ENCODE data around the gene ANKRD55.
"Not testable (repeated sequence)": the region's sequence is repeated elsewhere in the genome, so short reads cannot be mapped to it uniquely, and the experiment has no call there.

Gene ANKRD55

DNA sequence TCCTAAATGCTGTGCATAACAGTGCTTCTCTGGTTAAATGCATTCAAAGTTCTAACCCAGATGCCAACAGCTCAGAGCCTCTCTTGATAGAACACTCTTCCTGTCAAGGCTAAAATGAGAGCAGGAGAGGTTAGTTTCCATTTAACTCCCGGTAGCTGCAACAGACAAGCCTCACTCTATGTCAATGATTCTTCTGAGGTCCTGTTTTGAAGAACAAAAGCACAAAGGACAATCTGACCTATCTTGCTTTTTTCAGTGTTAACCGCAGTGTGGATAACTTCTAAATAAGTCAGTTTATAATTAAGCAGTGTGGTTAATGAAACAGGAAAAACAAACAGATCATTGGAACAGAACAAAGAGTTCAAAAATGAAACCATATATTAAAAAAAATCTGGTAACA, 80.7 kb downstream of the ANKRD55 start:
- in situ Hi-C loops (cut with MboI; ENCODE audit: low sequenced_read_pairs), result no loop called here

DNA sequence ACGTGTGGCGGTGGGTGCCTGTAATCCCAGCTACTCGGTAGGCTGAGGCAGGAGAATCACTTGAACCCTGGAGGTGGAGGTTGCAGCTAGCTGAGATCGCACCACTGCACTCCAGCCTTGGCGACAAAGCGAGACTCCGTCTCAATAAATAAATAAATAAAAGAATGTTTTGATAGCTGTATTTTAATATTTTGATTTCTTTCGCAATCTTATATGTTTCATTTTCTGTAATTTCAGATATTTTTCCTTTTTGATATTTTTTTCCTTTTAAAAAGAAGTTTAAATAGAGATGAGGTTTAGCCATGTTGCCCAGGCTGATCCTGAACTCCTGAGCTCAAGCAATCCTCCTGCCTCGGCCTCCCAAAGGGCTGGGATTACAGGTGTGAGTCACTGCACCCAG, 82.4 kb downstream of the ANKRD55 start:
- in situ Hi-C loops (cut with MboI; ENCODE audit: low sequenced_read_pairs), result not testable (repeated sequence)

DNA sequence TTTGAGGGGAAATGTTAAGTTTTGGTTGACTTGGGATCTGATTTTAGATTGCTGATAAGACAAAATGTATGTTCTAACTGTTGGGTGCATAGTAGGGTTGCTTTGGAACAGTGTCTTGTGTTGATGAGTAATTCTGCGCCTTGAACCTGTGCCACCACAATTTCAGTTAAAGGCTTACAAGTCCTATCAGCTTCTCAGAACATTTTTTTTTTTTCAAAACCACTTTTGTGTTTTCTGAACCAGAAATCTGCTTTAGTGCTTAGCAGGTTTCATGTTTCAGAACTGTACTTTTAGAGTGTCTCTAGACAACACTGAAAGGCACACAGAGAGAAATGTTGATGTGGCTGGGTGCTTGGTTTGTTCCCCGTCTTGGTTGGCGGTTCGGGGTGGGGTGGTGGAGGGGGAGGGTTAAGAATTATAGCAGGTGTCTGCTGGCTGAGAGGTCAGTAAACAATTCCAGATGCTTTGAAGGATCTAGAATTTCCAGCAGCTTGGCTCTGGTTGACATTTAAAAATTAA, 84.6 kb downstream of the ANKRD55 start:
- in situ Hi-C loops (cut with MboI; ENCODE audit: low sequenced_read_pairs), result no loop called here

DNA sequence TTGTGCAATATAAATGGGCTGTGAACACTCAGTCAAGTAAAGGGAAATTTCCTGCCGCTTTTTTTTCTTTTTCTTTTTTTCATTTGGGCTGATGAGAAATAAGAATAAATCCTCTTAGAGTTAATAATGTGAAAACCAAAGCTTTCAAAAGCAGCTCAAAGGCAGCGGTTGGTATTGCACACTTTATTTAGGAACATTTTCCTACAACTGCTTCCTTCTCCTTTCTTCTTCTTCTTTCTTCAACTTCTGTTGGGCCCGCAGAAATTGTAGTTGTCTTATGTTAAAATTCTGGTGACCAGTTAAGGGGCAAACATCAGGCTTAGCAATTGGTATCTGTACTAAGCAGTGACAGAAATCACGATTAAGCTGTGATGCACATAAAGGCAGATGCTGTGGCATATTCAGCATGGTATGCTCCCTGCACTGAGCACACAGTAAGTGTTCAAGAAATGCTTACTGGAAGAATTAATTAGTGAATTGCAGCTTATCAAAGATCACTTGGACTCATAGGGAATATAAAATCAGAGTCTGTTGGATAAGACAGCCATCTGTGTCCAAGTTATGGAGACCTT, 85.4 kb downstream of the ANKRD55 start:
- in situ Hi-C loops (cut with MboI; ENCODE audit: low sequenced_read_pairs), result no loop called here

DNA sequence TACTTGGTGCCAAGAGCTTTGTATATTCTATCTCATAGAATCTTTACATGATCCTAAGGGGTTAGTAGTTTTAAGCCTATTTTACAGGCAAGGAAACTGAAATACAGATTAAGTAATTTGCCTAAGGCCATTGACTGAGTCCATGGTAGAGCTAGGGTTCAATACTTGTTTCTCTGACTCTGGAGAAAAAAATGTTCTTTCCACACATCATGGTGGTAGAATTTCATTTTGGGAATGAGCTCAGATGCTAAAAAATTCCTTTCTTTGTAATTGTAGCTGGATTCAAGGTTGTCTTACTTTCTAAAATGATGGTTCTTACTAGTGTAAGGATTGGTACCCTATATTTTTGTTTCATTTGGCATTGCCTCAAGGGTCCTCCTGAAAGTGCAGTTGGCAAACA, 86.0 kb downstream of the ANKRD55 start:
- in situ Hi-C loops (cut with MboI; ENCODE audit: low sequenced_read_pairs), result no loop called here

DNA sequence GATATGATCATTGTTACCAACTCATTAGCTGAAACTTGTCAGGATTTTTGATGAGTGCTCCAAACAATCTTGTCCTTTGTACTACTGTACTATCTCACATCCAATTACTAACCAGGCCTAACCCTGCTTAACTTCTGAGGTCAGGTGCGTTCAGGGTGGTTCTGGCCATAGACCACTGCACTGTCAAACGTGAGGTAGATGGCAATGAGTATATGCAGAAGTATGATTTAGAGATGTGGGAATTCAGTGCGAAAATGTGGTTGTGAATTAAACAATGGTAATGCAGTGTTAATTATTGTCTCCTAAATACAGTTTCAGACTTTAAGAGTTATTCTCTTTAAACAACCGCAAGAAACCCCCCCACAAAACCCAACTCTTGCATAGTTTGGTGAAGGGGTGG, 86.5 kb downstream of the ANKRD55 start:
- in situ Hi-C loops (cut with MboI; ENCODE audit: low sequenced_read_pairs), result no loop called here

DNA sequence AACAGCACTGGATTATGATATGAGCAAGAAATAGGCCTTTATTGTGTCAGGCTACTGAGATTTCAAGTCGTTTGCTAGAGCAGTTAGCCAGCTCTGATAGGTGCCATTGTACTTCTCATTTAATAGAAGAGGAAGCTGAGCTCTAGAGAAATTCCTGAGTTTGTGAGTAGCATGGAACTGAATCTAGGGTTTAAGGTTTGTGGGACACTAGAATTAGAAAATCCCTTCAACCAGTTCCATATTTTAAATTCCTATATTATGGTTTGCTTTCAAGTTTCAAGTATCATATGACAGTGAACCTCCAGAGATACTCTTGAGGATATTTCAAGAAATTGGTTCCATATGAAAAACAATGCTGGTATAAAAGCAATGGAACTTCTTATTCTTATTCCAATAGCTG, 87.6 kb downstream of the ANKRD55 start:
- in situ Hi-C loops (cut with MboI; ENCODE audit: low sequenced_read_pairs), result no loop called here

DNA sequence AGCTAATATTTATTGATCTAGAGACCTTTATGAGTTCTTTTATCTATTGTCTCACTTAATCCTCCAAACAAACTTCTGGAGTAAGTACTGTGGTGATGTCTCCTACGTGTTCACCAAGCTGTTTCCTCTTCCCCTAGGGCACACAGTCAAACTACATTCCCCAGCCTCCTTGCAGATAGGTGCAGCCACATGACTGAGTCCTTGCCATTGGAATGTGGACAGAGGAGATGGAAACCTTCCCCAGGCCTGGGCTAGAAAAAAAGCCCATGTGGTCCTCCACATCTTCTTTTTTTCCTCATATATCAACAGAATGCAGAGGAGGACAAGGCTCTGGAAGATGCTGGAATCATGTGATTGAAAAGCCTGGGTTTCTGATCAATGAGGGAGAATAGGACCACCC, 88.0 kb downstream of the ANKRD55 start:
- in situ Hi-C loops (cut with MboI; ENCODE audit: low sequenced_read_pairs), result no loop called here

DNA sequence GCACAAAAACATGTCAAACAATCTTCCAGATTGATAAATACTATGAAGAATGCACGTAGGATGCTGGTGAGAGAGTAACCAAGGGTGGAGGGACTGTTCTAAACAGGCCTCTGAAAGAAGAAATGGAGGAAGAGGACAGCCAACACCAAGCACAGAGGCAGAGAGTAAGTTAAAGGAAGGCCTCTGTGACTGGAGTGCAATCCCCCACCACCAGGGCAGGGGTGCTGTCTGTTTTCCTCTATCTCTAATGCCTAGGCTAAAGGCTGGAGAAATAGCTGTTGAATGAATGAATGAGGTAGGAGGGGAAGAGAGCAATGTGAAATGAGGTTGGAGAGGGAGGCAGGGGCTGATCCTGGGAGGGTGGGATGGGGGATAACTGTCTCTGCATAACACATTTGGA, 88.9 kb downstream of the ANKRD55 start:
- in situ Hi-C loops (cut with MboI; ENCODE audit: low sequenced_read_pairs), result no loop called here

DNA sequence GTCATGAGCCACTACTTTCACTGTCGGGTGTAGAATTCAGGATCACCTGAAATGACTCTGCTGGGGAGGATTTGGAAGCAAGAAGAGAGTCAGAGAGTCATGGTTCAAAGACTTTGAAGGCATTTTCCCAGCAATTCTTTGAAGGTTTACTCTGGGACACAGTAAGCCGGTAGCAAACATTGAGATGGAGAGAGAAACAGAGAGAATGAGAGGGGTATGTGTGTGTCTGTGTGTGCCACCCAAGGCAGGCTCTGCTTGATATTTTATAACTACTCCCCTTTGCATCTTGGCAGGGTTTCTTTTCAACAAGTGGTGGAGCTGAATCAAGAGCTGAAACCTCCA, 89.8 kb downstream of the ANKRD55 start:
- in situ Hi-C loops (cut with MboI; ENCODE audit: low sequenced_read_pairs), result no loop called here

DNA sequence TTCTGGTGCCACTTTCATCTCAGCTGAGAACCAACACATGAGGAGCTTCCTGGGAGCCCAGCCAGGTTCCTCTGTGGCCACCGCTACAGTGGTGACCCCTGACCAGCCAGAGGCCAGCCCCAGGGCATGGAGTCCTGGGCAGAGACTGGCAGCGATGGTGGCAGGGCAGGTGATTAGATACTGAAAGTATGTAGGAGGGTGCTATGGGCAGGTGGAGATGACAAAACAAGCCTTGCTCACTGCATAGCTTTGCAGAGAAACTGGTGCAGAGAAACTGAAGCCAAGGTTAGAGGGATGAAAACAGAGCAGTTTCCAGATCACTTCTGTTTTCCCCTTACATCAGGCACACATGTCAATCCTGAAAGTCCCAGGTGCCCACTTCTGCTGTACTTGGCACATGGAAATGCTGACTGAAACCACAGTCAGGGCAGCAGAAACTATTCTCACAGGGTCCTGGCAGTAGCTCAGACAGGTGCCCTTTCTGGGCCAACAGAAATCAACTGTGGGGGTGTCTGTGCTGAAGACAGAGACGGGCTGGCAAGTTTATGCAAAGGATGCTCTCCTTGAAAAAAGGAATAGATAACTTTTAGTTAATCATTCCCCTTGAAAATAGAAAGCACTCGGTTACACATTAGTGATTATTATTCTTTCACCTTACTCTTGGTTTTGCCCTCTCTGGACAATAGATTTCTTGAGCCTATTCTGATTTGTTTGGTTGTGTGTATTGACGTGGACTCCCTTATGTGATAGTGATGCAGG, 90.3 kb downstream of the ANKRD55 start:
- in situ Hi-C loops (cut with MboI; ENCODE audit: low sequenced_read_pairs), result no loop called here

DNA sequence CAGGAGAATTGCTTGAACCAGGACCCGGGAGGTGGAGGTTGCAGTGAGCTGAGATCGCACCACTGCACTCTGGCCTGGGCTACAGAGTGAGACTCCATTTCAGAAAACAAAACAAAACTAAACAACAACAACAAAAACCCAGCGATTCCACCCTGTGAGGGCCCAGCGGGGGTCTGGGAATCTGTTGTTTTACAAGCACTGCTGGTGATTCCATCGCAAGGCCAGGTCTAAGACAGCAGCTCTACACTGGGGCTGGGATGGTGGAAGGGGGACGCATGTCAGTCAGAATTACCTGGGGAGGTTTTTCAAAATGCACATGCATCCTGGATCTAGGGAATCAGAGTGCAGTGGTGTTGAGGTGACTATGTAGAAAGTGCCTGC, 90.9 kb downstream of the ANKRD55 start:
- in situ Hi-C loops (cut with MboI; ENCODE audit: low sequenced_read_pairs), result no loop called here

DNA sequence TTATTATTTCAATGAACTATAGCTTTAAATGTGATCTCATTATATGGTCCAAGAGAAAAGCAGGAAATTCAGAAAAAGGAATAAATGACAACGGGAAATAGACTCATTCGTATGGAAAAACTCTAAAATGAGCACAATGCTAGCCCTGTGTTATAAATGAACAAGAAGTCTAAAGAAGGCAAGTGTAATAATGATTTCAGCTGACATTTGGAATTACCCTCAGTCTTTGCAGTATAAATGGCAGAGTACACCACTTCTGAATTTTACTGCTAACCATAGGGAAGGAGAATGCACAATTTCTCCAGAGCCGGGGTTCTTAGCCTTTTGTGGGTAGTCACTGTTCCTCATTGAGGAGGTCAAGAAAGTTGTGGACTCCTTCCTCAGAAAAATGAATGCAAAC, 93.1 kb downstream of the ANKRD55 start:
- in situ Hi-C loops (cut with MboI; ENCODE audit: low sequenced_read_pairs), result no loop called here

DNA sequence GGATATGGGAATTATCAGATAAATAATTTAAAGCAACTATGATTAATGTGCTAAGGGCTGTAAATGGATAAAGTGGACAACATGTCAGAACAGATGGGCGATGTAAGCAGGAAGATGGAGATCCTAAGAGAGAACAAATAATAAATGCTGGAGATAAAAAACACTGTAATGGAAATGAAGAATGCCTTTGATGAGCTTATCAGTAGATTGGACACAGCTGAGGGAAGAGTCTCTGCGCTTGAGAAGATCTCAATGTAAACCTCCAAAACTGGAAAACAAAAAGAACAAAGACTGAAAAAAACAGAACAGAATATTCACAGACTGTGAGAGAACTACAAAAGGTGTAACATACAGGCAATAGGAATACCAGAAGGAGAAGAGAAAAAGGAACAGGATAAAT, 102.5 kb downstream of the ANKRD55 start:
- in situ Hi-C loops (cut with MboI; ENCODE audit: low sequenced_read_pairs), result no loop called here

DNA sequence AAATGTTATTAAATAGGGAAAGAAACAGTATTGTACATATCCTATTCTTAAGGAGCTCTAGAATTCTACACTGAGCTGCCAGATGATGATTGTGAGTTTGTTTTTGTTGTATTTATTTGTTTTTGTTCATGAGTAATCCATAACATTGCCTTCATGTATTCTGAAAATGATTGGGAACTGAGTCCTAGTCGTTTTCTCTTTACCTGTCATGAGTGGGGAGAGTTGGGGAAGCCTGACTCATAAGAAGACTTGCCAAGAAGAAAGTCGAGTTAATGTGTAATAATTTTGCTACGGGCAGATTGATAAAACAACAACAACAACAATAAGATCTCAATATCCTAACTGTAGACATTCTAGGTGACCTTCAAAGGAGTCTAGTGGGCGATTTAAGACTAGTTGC, 103.8 kb downstream of the ANKRD55 start:
- in situ Hi-C loops (cut with MboI; ENCODE audit: low sequenced_read_pairs), result no loop called here

DNA sequence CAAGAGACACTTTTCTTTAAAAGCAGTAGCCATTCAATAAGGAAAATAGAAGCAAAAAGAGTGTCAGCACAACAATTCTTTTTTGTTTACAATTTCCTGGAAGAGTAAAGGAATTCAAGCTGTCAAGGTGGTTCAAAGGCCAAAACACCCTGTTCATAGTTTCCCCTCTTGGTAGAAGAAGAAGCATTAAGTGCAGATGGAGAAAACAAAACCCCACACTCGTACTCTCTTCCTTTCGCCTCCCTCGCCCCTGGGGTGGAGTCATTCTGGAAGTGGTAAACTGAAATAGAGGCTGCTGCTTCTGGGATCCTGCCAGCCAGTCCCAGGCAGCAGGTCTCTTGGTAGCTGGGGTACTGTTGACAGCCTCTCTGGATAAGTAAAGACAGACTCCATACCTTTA, 105.0 kb downstream of the ANKRD55 start:
- in situ Hi-C loops (cut with MboI; ENCODE audit: low sequenced_read_pairs), result no loop called here

DNA sequence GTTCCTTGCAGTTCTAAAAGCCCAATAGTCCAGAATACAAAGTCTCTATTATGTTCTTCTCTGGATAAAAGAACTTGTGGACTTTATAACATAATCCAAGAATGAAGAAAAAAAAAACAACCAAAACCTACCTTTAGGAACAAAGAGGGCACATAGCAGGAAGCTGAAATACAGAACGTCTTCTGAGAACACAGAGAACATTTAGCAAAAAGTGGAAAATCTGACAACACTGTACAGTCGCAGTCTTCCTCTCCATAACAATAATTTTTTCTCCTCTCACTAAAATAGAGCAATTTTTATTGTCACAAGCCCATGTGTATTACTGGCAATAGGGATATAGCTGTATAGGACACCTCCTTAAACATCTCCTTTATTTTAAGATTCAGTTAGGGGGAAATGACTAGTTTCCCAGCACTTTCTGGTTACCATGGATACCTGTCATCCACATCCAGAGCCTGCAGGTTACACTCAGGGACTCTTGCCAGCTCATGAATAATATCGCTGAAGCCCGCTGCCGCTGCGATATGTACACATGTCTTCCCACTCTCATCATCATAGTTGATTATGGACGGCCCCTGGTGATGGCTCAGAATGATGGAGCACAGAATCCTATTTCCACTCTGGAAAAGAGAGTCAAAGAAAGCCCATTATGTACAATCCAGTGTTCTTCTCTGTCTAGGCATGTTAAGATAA, 106.5 kb downstream of the ANKRD55 start:
- in situ Hi-C loops (cut with MboI; ENCODE audit: low sequenced_read_pairs), result no loop called here

DNA sequence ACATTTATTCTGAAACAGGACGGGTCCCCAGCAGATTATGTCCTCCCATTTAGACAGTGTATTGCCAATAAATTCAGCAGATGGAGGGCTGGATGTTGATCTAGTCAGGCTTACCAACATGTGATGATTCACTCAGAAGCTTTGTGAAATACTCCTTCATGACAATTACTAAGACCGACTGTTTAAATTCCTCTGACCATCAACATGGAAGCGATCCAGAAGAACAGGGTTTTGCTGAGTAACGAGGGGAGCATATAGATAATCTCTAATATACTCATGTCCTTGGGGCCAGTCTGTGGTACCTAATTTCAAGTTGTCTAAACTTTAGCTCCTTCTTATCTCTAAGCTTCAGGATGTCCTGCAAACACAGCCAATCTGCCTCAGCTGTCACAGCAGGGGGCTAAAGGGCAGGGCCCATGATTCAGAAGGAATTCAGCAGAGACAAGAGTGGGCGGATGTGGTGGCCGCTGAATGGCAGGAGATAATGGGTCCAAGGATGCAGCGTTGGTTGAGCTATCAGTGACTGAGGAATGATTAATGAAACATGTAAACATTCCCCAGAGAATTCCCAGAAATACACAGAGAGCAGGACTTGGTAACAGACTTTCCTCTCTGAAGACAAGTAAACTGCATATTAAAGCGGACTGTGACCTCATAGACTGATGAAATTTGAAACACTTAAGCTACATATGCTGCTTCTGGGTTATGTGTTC, 109.4 kb downstream of the ANKRD55 start:
- in situ Hi-C loops (cut with MboI; ENCODE audit: low sequenced_read_pairs), result no loop called here

DNA sequence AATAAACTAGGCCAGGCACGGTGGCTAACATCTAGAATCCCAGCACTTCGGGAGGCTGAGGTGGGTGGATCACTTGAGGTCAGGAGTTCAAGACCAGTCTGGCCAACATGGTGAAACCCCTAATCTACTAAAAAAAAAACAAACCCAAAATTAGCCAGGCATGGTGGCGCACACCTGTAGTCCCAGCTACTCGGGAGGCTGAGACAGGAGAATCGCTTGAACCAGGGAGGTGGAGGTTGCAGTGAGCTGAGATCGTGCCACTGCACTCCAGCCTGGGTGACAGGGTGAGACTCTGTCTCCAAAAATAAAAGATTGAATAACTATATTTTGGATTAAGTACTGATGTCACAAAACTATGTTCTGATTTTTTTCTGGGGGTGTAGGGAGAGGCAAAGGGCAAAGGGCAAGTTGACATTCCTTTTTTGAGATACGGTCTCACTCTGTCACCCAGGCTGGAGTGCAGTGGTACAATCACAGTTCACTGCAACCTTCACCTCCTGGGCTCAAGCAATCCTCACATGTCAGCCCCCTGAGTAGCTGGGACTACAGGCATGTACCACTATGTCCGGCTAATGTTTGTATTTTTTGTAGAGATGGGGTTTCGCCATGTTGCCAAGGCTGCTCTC, 110.7 kb downstream of the ANKRD55 start:
- in situ Hi-C loops (cut with MboI; ENCODE audit: low sequenced_read_pairs), result not testable (repeated sequence)

DNA sequence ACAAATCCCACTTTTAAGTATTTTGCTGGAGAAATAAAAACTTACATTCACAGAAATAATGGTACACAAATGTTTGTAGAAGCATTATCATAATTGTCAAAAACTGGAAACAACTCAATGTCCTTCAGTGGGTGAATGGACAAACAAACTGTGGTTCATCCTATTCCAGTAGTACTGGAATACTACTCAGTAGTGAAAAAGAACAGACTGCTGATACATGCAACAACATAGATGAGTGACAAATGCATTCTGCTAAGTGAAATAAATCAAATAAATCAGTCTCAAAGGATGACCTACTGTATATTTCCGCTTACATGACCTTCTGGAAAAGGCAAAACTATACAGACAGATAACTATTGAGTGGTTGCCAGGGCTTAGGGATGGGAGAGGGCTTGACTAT, 114.1 kb downstream of the ANKRD55 start:
- in situ Hi-C loops (cut with MboI; ENCODE audit: low sequenced_read_pairs), result no loop called here

DNA sequence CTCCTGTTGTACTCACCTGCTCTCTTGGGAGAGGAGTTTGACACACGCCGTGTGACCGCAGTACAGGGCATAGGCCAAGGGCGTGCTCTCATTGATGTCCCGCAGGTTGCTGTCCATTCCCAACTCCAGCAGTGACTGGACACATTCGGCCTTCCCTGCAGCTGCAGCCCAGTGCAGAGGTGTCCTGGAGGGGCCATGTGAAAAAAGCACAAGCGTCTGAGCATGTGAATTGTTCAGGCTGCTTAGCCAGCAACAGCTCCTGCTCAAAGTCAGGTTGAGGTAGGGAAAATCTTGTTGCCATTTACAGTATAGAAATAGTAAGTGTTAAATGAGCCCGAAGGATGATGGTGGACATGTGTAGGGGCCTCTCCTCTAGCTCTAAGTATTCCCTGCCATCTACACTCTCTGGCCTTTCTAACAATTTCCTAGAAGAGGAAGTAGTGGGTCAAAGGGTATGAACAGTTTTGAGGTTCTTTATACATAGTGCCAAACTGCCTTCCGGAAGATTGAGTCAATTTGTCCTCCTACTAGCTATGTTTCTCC, 116.5 kb downstream of the ANKRD55 start:
- in situ Hi-C loops (cut with MboI; ENCODE audit: low sequenced_read_pairs), result no loop called here

Data from HL-60/S4 (cell line).